Hippocampal formation (tissue), 2 donors: Measurements from ENCODE around the gene GPR153.

ENCODE experiments used
- DNase-seq, 2 donors: peaks; one replicate each; lab custom pipeline; 2025; lab: John Stamatoyannopoulos, UW

The GPR153 gene

DNA sequence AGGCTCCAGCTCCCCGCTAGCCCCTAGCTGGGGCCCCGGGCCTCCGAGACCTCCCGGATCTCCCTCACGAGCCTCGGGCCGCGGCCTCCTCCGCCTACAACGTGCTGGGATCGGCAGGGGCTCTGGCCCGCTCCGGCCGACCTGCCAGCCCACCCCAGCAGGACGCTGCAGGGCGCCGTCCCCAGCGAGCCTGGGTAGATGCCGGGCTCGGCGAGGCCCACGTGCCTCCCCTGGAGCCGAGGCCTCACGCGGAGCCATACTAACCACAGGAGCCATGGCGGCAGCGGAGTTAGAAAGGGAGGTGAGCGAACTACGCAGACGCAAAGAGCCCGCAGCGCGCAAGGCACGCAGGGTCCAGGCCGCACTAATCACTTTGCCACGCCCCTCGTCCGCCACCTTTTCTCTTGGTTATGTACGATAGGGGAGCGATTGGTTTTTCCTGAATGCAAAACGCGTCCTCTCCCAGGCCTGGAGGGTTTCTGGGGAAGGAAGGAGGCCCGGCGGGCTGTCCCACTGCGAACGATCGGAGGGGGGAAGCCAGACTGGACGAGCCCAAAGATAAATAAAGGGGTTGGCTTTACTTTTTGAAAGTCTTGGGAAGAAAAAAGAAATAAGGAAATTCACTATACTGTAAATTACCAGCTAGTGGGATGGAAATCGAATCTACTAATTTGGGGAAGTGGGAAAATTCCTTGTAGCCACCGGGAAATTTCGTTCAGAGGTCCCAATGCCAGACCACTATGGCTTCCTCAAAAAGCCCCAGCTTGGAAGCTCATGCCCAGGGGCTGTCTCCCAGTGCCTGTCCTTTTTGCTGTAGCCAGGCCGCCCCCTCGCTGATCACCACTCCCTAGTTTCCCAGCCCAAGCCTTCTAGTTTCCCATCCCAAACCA is 61.4 kb downstream of the GPR153 start, which contains the start of gene RPL22:
RPL22 (minus strand) TSS at position 298 of the 890 bp plus-strand sequence; CDS start at position 276, 22 bp downstream.
- peak; percentile 95 to 99 for DNase-seq

DNA sequence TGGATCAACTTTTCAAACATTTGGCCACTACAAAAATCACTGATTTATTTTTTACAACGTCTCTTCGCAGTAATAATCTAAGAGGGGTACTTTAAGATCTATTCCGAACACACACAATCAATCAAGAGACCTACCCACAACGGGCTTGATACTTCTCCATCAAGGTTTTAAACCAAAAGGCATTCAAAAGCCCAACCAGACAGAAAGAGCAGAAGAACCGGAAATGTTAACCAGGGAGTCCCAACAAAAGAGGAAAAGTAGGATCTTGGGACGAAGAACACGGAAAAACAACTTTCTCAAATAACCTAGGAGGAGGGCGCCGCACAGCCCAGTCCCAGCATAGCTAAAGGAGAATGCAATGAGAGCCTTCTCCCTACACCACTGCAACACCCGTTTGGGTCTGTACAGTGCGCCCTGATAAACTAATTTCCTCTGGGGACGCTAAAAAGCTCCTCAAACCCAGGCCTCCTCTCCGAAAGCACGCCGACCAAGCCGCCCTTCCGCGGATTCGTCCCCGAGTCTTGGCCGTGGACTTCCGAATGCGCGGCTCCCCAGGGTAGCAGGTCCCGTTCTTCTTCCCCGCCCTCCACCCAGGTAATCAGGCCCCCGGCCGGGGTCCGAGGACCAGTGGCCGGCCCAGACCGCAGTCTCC is 62.1 kb downstream of the GPR153 start:
- DNase-seq: no peak

DNA sequence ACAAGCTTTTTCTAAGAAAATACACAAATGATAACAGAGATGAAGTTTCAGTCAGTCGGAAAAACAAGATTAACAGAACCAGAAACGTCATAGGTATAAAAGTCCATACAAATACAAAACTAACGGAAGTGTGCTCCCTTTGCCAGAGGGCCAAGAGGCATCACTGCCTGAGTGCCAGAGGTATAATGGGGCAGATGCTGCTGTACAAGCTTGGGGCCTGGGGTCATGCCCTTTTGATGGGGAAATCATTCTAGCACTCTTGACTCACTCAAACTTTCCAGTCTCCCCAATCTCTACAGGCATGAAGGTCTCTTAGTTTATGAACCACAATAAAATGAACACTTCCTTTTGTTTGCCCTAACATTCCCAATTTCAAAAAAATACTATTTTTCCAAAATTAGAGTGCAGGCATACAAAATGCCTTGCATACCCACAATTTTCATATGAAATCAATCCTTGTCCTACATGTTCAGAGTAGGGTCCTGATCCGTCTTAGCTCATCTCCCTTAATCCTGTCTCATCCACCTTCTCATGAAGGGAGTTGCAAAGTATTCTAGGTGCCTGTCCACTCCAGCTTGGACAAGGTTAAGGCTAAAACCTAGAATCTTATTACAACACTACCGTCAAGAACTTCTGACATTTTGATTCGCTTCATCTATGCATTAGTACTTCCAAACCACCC is 63.0 kb downstream of the GPR153 start:
- no peak for DNase-seq
